Anterior cingulate cortex (tissue), 58 donors: Measurements from ENCODE around the gene SPATA31D1.

Source experiments
- DNase-seq, 58 donors: peaks; one replicate each; lab custom pipeline; 2025; lab: John Stamatoyannopoulos, UW

SPATA31D1 gene

GRCh38 chr9:82020331-82020730 is 31.8 kb downstream of the SPATA31D1 start:
- no peak for DNase-seq

GRCh38 chr9:82021198-82021597 is 32.6 kb downstream of the SPATA31D1 start:
- DNase-seq: no peak

GRCh38 chr9:82022121-82022520 is 33.5 kb downstream of the SPATA31D1 start:
- no peak for DNase-seq

GRCh38 chr9:82024908-82025307 is 36.3 kb downstream of the SPATA31D1 start:
- no peak for DNase-seq

- DNase-seq: peak in 51 of 58 donors; percentile 1 to 82 (median 39)
Observed at GRCh38 chr9:82031538-82032280, 43.1 kb downstream of the SPATA31D1 start.

- no peak for DNase-seq
Observed at GRCh38 chr9:82034956-82035731, 46.6 kb downstream of the SPATA31D1 start.

- peak in 4 of 58 donors; percentile 6 to 50 (median 34) for DNase-seq
Observed at GRCh38 chr9:82036086-82036485, 47.5 kb downstream of the SPATA31D1 start.

- no peak for DNase-seq
Observed at GRCh38 chr9:82037126-82037525, 48.6 kb downstream of the SPATA31D1 start.

GRCh38 chr9:82038897-82039296 is 50.3 kb downstream of the SPATA31D1 start:
- DNase-seq: no peak
